ENCODE measurements around the gene TFAP2B. TPM values are rescaled to one million over a fixed set of nuclear protein-coding genes. Genes with fewer than 3 reads are reported as not detected.

Gene TFAP2B
- total RNA-seq, 1 experiment from 2014 or later, result not detected

DNA sequence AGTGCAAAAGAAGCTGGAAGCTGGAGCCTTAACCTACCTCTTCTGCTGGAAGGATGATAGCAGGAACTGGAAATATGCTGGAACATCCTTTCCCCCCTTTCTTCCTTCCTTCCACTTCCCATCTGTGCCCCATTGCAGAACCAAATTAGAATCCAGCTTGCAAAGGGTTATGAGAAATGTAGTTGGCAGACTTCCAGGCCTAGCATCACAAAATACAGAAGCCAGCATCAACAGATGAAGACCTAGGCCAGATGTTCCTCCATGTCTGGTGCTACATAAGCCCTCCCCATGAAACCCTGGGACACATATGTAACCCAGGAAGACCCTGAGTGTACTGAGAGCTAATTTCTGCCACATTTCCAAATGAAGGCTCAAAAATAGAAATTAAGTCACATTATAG is 40.0 kb upstream of the TFAP2B start:
- H3K36me3 Mint-ChIP-seq (ENCODE audit: insufficient read depth in 1 of 3, low read depth in 3 of 3), result no peaks in the 10 kb centered on the region
- Histone ChIP-seq H4K5ac (ENCODE audit: insufficient read length, low read depth, low read length) (no peak overlapping the region), H2AFZ (ENCODE audit: low read length) (no peak overlapping the region)

More for the DNA sequence above, 40.0 kb upstream of the TFAP2B start:
- no peak for DNase-seq
- Histone ChIP-seq H3K4ac (ENCODE audit: low read depth, low read length) (no peak overlapping the region), H4K8ac (replicated peaks; ENCODE audit: insufficient read length, low read depth, low read length) (no peak overlapping the region), H3K18ac (ENCODE audit: insufficient read length, low read depth, low read length) (no peak overlapping the region), H3K27ac (ENCODE audit: insufficient read length, low read depth, low read length) (no peak overlapping the region), H3K23ac (ENCODE audit: insufficient read length, low read depth, low read length) (no peak overlapping the region), H3K79me2 (ENCODE audit: insufficient read depth, low read length) (no peaks in the 10 kb centered on the region), H3K27me3 (ENCODE audit: insufficient read depth, low read length) (no peaks in the 10 kb centered on the region), H2AK5ac (ENCODE audit: insufficient read length, low read length) (no peak overlapping the region), H3K23me2 (ENCODE audit: insufficient read length, low read depth, low read length, poor library complexity, severe bottlenecking) (no peaks in the 10 kb centered on the region), H3K4me2 (ENCODE audit: insufficient read depth, insufficient read length, low read length) (no peak overlapping the region), H3K4me1 (ENCODE audit: insufficient read depth, low read length) (no peaks in the 10 kb centered on the region), H2BK12ac (ENCODE audit: insufficient read length, low read depth, low read length) (no peak overlapping the region), H3K56ac (ENCODE audit: insufficient read length, low read depth, low read length) (no peak overlapping the region), H3K14ac (ENCODE audit: insufficient read depth, low read length) (no peak overlapping the region), H3K79me1 (ENCODE audit: insufficient read depth, low read depth, low read length, poor library complexity, severe bottlenecking) (no peaks in the 10 kb centered on the region), H4K20me1 (ENCODE audit: control insufficient read depth, insufficient read depth, insufficient read length) (no peaks in the 10 kb centered on the region), H3T11ph (ENCODE audit: low read length) (no peak overlapping the region), H2BK120ac (ENCODE audit: low read depth, low read length, poor library complexity, severe bottlenecking) (no peak overlapping the region), H3K9ac (ENCODE audit: extremely low read depth, insufficient read length, low read length) (no peak overlapping the region), H2BK20ac (ENCODE audit: low read depth, low read length, poor library complexity, severe bottlenecking) (no peak overlapping the region), H2BK15ac (ENCODE audit: low read depth, low read length) (no peak overlapping the region), H3K9me3 (ENCODE audit: control insufficient read depth, low read depth, low read length) (no peaks in the 10 kb centered on the region), H4K91ac (ENCODE audit: insufficient read length, low read depth, low read length) (no peak overlapping the region), H2BK5ac (ENCODE audit: insufficient read length, low read length) (no peak overlapping the region)
- peaks cover 5% of the 10 kb centered on the region for H3K27me3 Mint-ChIP-seq (ENCODE audit: low read depth)
- H3K27ac Mint-ChIP-seq, result no peak overlapping the region
- TF ChIP-seq, protein P1, sequence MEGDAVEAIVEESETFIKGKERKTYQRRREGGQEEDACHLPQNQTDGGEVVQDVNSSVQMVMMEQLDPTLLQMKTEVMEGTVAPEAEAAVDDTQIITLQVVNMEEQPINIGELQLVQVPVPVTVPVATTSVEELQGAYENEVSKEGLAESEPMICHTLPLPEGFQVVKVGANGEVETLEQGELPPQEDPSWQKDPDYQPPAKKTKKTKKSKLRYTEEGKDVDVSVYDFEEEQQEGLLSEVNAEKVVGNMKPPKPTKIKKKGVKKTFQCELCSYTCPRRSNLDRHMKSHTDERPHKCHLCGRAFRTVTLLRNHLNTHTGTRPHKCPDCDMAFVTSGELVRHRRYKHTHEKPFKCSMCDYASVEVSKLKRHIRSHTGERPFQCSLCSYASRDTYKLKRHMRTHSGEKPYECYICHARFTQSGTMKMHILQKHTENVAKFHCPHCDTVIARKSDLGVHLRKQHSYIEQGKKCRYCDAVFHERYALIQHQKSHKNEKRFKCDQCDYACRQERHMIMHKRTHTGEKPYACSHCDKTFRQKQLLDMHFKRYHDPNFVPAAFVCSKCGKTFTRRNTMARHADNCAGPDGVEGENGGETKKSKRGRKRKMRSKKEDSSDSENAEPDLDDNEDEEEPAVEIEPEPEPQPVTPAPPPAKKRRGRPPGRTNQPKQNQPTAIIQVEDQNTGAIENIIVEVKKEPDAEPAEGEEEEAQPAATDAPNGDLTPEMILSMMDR (conservative IDR thresholded peaks at IDR 0.05), result no peak
- H3K4me3 Mint-ChIP-seq, result no peak overlapping the region
- H3K9me3 Mint-ChIP-seq, result no peaks in the 10 kb centered on the region
- no peaks in the 10 kb centered on the region for H3K4me1 Mint-ChIP-seq

Data from H9 (cell line).